Heart right ventricle (tissue), 16 donors: ENCODE results near the gene C5orf22. TPM values are rescaled to one million over a fixed set of nuclear protein-coding genes. Genes with fewer than 3 reads are reported as not detected.
"Not testable (repeated sequence)": the region's sequence is repeated elsewhere in the genome, so short reads cannot be mapped to it uniquely, and the experiment has no call there.

ENCODE experiments used
- ATAC-seq, 8 donors: fragments of 200-7000 bp; cut with Tn5 transposase; one replicate each; pipeline ENCODE4 v1.9.1; 2020; ENCODE audit warnings: mild to moderate bottlenecking in 8 of 8, moderate library complexity in 8 of 8, moderate number of reproducible peaks in 1 of 8
- DNase-seq, 2 donors: peaks; one replicate each; pipeline ENCODE4 v3.0.0-alpha.2; 2020
- H3K27ac ChIP-seq, 10 donors: fragments of 200-600 bp; sonication (generic) in 2 of 10; one replicate each; pipeline versions ENCODE4 v1.5.0 to v1.8.0; 2020 to 2022; ENCODE audit warnings: mild to moderate bottlenecking in 3 of 10
- H3K27me3 ChIP-seq, 7 donors: fragments of 200-600 bp; one replicate each; pipeline ENCODE4 v1.8.0; 2021 to 2022; ENCODE audit warnings: mild to moderate bottlenecking in 2 of 7
- H3K36me3 ChIP-seq, 9 donors: fragments of 200-600 bp; sonication (generic) in 1 of 9; one replicate each; pipeline versions ENCODE4 v1.5.0 to v1.8.0; 2020 to 2022; ENCODE audit warnings: mild to moderate bottlenecking in 2 of 9
- H3K4me1 ChIP-seq, 9 donors: fragments of 200-600 bp; sonication (generic) in 1 of 9; one replicate each; pipeline versions ENCODE4 v1.5.0 to v1.8.0; 2020 to 2022; ENCODE audit warnings: mild to moderate bottlenecking in 4 of 9
- H3K4me3 ChIP-seq, 10 donors: fragments of 200-600 bp; sonication (generic) in 2 of 10; one replicate each; pipeline versions ENCODE4 v1.5.0 to v1.8.0; 2020 to 2022; ENCODE audit warnings: mild to moderate bottlenecking in 7 of 10, moderate library complexity in 2 of 10
- H3K9me3 ChIP-seq, 11 donors: fragments of 200-600 bp in 10 of 11; sonication (generic) in 2 of 11; one replicate each; pipeline versions ENCODE4 v1.5.0 to v1.8.0; 2013 to 2022; ENCODE audit warnings: mild to moderate bottlenecking in 2 of 11, control low read depth in 1 of 11, moderate library complexity in 1 of 11
- CTCF ChIP-seq, 9 donors: fragments of 200-600 bp; sonication (generic) in 2 of 9; IDR thresholded peaks; one replicate each; pipeline versions ENCODE4 v1.5.0 to v1.8.0; 2021 to 2022; ENCODE audit warnings: antibody characterized with exemption in 9 of 9, mild to moderate bottlenecking in 5 of 9, moderate library complexity in 1 of 9
- WGBS, 2 donors: extraction: QIAGEN DNeasy Blood & Tissue Kit; methylation state at CpG; one replicate each; pipeline ENCODE4 v1.1.7; 2013; ENCODE audit warnings: inconsistent platforms in 1 of 2; 5-methylcytosine and 5-hydroxymethylcytosine counted together
- intact Hi-C, 10 donors: fragments of 100-400 bp; cut with DNase I; formaldehyde crosslinking; loops; one replicate each; pipeline versions ENCODE4 v1.11.1 to v1.14.2; 2022
- polyA plus RNA-seq, 2 donors: library from polyadenylated mRNA; stranded (reverse); fragments of 200-250 nt; gene quantifications; one replicate each; pipeline ENCODE4 v1.2.3, GENCODE V29; 2013
- total RNA-seq, 10 donors: library from RNA; stranded (reverse); fragmentation: NEBNext Ultra II Directional in 3 of 10; extraction: Animal tissue kit (Norgen Biotek cat#: 25700) in 3 of 10; gene quantifications; one replicate each; pipeline versions ENCODE4 v1.2.1 to v1.2.4, GENCODE V29; 2021 to 2023
- donor health status: Arrhythmogenic right ventricular cardiomyopathy.
- donor health status: ischemic (EF 13 %, LVEDD 7.1; RV severe dilation, severe dysfunction).
- donor health status: healthy with polysubstance abuse.
- donor health status: DM: no; HTN: yes; CAD: no.
- donor health status: DM: no; HTN: no; CAD: no.
- donor health status: ischemic (EF 25% LVEDD 6.9; RV normal size, moderate dysfunction).
- donor health status: ischemic (EF 25% LVEDD 5.7; RV mildly dilated, moderate dysfunction).
- donor health status: healthy.
- donor health status: DM: yes; HTN: yes; CAD: no.
- donor health status: Ischemic cardiomyopathy.
- donor health status: ischemic (EF 35%, LVEDD 5.7; RV mildly dilated, moderate dysfunction).
- donor health status: nonischemic (EF 11% LVEDD 7.7; RV severe dilation, severe dysfunction).
- donor health status: DM: yes; HTN: yes; CAD: no.
- donor health status: PGD.
- donor health status: ischemic (EF 29% LVEDD 5.4; RV normal size, mild dysfunction).
- donor health status: nonischemic (EF 23%, LVEDD 6.1; RV moderate dilation, normal function).

Gene C5orf22
- total and polyA plus RNA-seq, 12 donors: 5.7 to 33.0 (median 23.6) TPM

- WGBS, 2 donors: 90 to 93% methylated on average over 1 of the region's 1 CpG
These were observed 2.5 kb downstream of the C5orf22 start for GRCh38 chr5:31534527-31535046.

GRCh38 chr5:31536873-31537272, 4.8 kb downstream of the C5orf22 start:
- Histone ChIP-seq H3K4me3 (no peak overlapping the region), H3K9me3 (no peaks in the 10 kb centered on the region), H3K36me3 (peaks cover 0 to 83% (median 60%) of the 10 kb centered on the region in 9 donors), H3K4me1 (peaks cover 0 to 18% (median 13%) of the 10 kb centered on the region in 9 donors), H3K27me3 (no peaks in the 10 kb centered on the region), H3K27ac (no peak overlapping the region)
- WGBS, 2 donors: 90 to 91% methylated on average over 3 of the region's 3 CpGs
- ATAC-seq: no peak
- DNase-seq: no peak
- TF ChIP-seq CTCF (IDR thresholded peaks at IDR 0.05): no peak
- intact Hi-C loops: no loop called here

More at GRCh38 chr5:31534527-31535046, 2.5 kb downstream of the C5orf22 start:
- no peak for ATAC-seq
- no peak overlapping the region for H3K4me3 ChIP-seq
- no peaks in the 10 kb centered on the region for H3K27me3 ChIP-seq
- H3K36me3 ChIP-seq: peaks cover 0 to 61% (median 43%) of the 10 kb centered on the region in 9 donors
- H3K27ac ChIP-seq: no peak overlapping the region
- TF ChIP-seq CTCF (IDR thresholded peaks at IDR 0.05): no peak
- H3K4me1 ChIP-seq: peaks cover 3 to 36% (median 29%) of the 10 kb centered on the region in 9 donors
- intact Hi-C loops: no loop called here
- H3K9me3 ChIP-seq: no peaks in the 10 kb centered on the region
- DNase-seq: no peak

- Histone ChIP-seq H3K27me3 (no peaks in the 10 kb centered on the region), H3K27ac (no peak overlapping the region), H3K4me3 (no peak overlapping the region), H3K4me1 (peaks cover 0 to 18% (median 13%) of the 10 kb centered on the region in 9 donors), H3K9me3 (no peaks in the 10 kb centered on the region), H3K36me3 (peaks cover 0 to 88% (median 65%) of the 10 kb centered on the region in 9 donors)
- ATAC-seq (no peak), DNase-seq (no peak)
- intact Hi-C loops: no loop called here
- TF ChIP-seq CTCF (IDR thresholded peaks at IDR 0.05): no peak
These were observed 5.2 kb downstream of the C5orf22 start for GRCh38 chr5:31537349-31537748.

- TF ChIP-seq CTCF (IDR thresholded peaks at IDR 0.05): no peak
- H3K36me3 ChIP-seq: peaks cover 0 to 93% (median 70%) of the 10 kb centered on the region in 9 donors
- WGBS, 2 donors: 68 to 72% methylated on average over 4 of the region's 4 CpGs
- no peaks in the 10 kb centered on the region for H3K9me3 ChIP-seq
- H3K4me3 ChIP-seq: no peak overlapping the region
- ATAC-seq: no peak
- no peak for DNase-seq
- peaks cover 0 to 17% (median 11%) of the 10 kb centered on the region in 9 donors for H3K4me1 ChIP-seq
- H3K27me3 ChIP-seq: no peaks in the 10 kb centered on the region
- intact Hi-C loops: no loop called here
- no peak overlapping the region for H3K27ac ChIP-seq
These were observed 5.8 kb downstream of the C5orf22 start for GRCh38 chr5:31537851-31538250.

GRCh38 chr5:31549114-31549513, 17.0 kb downstream of the C5orf22 start:
- DNase-seq, H3K4me1 ChIP-seq, H3K27me3 ChIP-seq, ATAC-seq, H3K9me3 ChIP-seq, H3K4me3 ChIP-seq, H3K27ac ChIP-seq, intact Hi-C loops: not testable (repeated sequence)
- 92 to 97% methylated on average over 2 of the region's 2 CpGs for WGBS, 2 donors
- H3K36me3 ChIP-seq: peaks cover 0 to 100% (median 44%) of the 10 kb centered on the region in 9 donors
